HEK293 (cell line): Measurements from ENCODE around the gene OAF.

Experiments used
- CTCF ChIA-PET: fragments of 350-600 bp; formaldehyde crosslinking; extraction: SDS; loops from one replicate; lab custom pipeline; 2021; ENCODE audit warnings: antibody characterized with exemption; lab: Yijun Ruan, JAX
- POLR2A ChIA-PET: fragments of 300-600 bp; formaldehyde crosslinking; extraction: SDS; loops from one replicate; lab custom pipeline; 2020; ENCODE audit warnings: antibody characterized with exemption, inconsistent platforms; lab: Yijun Ruan, JAX
- H3K27ac ChIP-seq: fragments of 200-500 bp; sonication (Bioruptor generic); 2 replicates; pipeline ENCODE4 v1.5.1; 2014; ENCODE audit warnings: low read depth, low read length, control low read depth, inconsistent platforms; ENCODE audit errors: extremely low read depth
- H3K36me3 ChIP-seq, 2 experiments: fragments of 200-500 bp in 1 of 2; sonication (Bioruptor generic) in 1 of 2; 1 replicate in 1 of 2; 2 replicates in 1 of 2; pipeline ENCODE4 v1.5.1; 2014 to 2017; ENCODE audit warnings: inconsistent platforms in 2 of 2, low read length in 2 of 2; ENCODE audit not compliant: control insufficient read depth in 2 of 2, insufficient read depth in 1 of 2
- H3K4me1 ChIP-seq: fragments of 200-500 bp; sonication (Bioruptor generic); 2 replicates; pipeline ENCODE4 v1.5.1; 2014; ENCODE audit warnings: mild to moderate bottlenecking, low read length, inconsistent platforms; ENCODE audit not compliant: control insufficient read depth, insufficient read depth
- H3K4me3 ChIP-seq: 2 replicates; pipeline ENCODE4 v1.5.1; 2011; ENCODE audit warnings: low read depth, mild to moderate bottlenecking, control low read depth, low read length, moderate library complexity
- H3K9me3 ChIP-seq: fragments of 200-500 bp; sonication (Bioruptor generic); 2 replicates; pipeline ENCODE4 v1.5.1; 2014; ENCODE audit warnings: low read depth, low read length, inconsistent platforms; ENCODE audit not compliant: control insufficient read depth, insufficient read depth
- GLIS2 ChIP-seq: fragments of 450-650 bp; formaldehyde crosslinking; IDR thresholded peaks from 2 replicates; pipeline ENCODE4 v1.5.1; 2016; ENCODE audit warnings: missing biosample characterization, missing genetic modification characterization
- HOXC10 ChIP-seq: sonication (generic); formaldehyde crosslinking; IDR thresholded peaks from 2 replicates; pipeline ENCODE4 v1.8.1; 2023; ENCODE audit warnings: mild to moderate bottlenecking, missing genetic modification reagents
- KLF10 ChIP-seq: fragments of 450-650 bp; IDR thresholded peaks from 2 replicates; pipeline ENCODE4 v1.5.1; 2018; ENCODE audit warnings: missing biosample characterization, mild to moderate bottlenecking, missing genetic modification characterization
- MZF1 ChIP-seq: fragments of 450-650 bp; formaldehyde crosslinking; IDR thresholded peaks from 2 replicates; pipeline ENCODE4 v1.5.1; 2017; ENCODE audit warnings: missing biosample characterization, missing genetic modification characterization, borderline replicate concordance
- PRDM1 ChIP-seq: fragments of 450-650 bp; formaldehyde crosslinking; IDR thresholded peaks from 2 replicates; pipeline ENCODE4; 2016; ENCODE audit warnings: missing biosample characterization, missing genetic modification characterization
- ZBTB20 ChIP-seq: fragments of 450-650 bp; formaldehyde crosslinking; IDR thresholded peaks from 2 replicates; pipeline ENCODE4 v1.5.1; 2016; ENCODE audit warnings: missing biosample characterization, missing genetic modification characterization
- ZEB2 ChIP-seq: fragments of 450-650 bp; formaldehyde crosslinking; IDR thresholded peaks from 2 replicates; pipeline ENCODE4 v1.5.1; 2016; ENCODE audit warnings: missing biosample characterization, missing genetic modification characterization
- ZIC2 ChIP-seq: fragments of 450-650 bp; formaldehyde crosslinking; IDR thresholded peaks from 2 replicates; pipeline ENCODE4 v1.5.1; 2016; ENCODE audit warnings: missing biosample characterization, missing genetic modification characterization
- ZNF211 ChIP-seq: fragments of 450-650 bp; formaldehyde crosslinking; IDR thresholded peaks from 2 replicates; pipeline ENCODE4 v1.5.1; 2016; ENCODE audit warnings: low read depth, missing biosample characterization, missing genetic modification characterization
- ZNF335 ChIP-seq: fragments of 450-650 bp; formaldehyde crosslinking; conservative IDR thresholded peaks from 2 replicates; pipeline ENCODE4 v1.5.1; 2016; ENCODE audit warnings: missing biosample characterization, missing genetic modification characterization
- ZNF341 ChIP-seq: fragments of 450-650 bp; formaldehyde crosslinking; IDR thresholded peaks from 2 replicates; pipeline ENCODE4; 2016; ENCODE audit warnings: low read depth, missing biosample characterization, missing genetic modification characterization
- ZNF426 ChIP-seq: fragments of 450-650 bp; formaldehyde crosslinking; IDR thresholded peaks from 2 replicates; pipeline ENCODE4 v1.5.1; 2017; ENCODE audit warnings: missing biosample characterization, missing genetic modification characterization, mild to moderate bottlenecking, inconsistent platforms, moderate library complexity
- ZNF777 ChIP-seq: fragments of 450-650 bp; formaldehyde crosslinking; IDR thresholded peaks from 2 replicates; pipeline ENCODE4 v1.5.1; 2017; ENCODE audit warnings: missing biosample characterization, missing genetic modification characterization, borderline replicate concordance
- TF ChIP-seq, protein P1 (sequence below): fragments of 450-650 bp; formaldehyde crosslinking; IDR thresholded peaks from 2 replicates; pipeline ENCODE4 v1.5.1; 2016; ENCODE audit warnings: missing biosample characterization, missing genetic modification characterization
- TF ChIP-seq, protein P2 (sequence below): fragments of 450-650 bp; formaldehyde crosslinking; IDR thresholded peaks from 2 replicates; pipeline ENCODE4 v1.5.1; 2016; ENCODE audit warnings: missing biosample characterization, missing genetic modification characterization
- TF ChIP-seq, protein P3 (sequence below): fragments of 450-650 bp; formaldehyde crosslinking; IDR thresholded peaks from 2 replicates; pipeline ENCODE4 v1.5.1; 2017; ENCODE audit warnings: missing biosample characterization, missing genetic modification characterization
- TF ChIP-seq, protein P4 (sequence below): fragments of 450-650 bp; formaldehyde crosslinking; IDR thresholded peaks from 2 replicates; pipeline ENCODE4 v1.5.1; 2016; ENCODE audit warnings: missing biosample characterization, missing genetic modification characterization

OAF gene

DNA sequence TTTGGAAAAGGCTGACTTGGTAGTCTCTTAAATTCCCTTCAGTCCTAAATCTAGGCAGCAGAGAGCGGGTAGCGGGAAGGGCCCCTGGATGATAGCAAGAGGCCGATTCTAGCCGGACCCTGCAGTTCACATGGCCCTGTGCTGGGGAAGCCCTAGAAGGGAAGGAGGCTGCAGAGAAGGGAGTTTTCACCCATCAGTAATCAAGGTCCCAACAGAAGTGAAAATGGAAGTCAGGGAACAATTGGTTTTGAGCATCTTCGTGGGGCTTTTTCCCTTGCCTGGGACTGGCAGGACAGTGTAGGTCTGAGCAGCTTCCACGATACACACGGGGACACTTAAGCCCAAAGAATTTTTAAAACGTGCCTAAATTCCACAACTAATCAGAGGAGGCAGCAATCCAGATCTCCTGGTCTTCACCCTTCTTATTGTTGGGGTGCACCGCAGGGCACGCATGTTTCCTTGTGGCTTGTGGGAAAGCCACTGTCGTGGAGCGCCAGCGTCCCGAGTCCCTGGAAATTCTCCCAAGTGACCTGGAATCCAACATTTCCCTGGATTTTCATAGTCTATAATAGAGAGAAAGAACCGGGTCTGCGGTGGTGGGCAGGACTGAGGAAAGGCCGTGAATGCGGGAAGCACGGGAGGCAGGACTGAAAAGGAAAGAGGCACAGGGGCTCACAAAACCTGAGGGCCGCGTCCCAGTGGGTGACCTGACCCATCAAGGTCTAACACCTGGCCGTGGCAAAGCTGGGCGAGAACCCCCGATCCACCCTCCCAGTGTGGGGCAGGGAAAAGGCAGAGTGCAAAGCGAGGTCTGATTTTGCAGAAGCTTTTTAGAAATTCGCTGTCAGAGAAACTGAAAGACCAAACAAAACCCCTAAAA lies 846 bp upstream of the OAF start:
- POLR2A ChIA-PET = no interaction called here
- Histone ChIP-seq H3K9me3 (no peaks in the 10 kb centered on the region), H3K4me1 (peaks cover 7% of the 10 kb centered on the region; the same call in 1 of the 2 replicates), H3K4me3 (no peak overlapping the region), H3K36me3 (peaks cover 0 to 10% of the 10 kb centered on the region in 2 experiments; a peak in 1 of 3 replicates), H3K27ac (no peak overlapping the region)
- TF ChIP-seq KLF10 (tag by site-specific recombination) = no peak
- 0 out of 2 replicates have a peak, but pooled peaks have one; percentile 12 for TF ChIP-seq ZNF341 (tag by site-specific recombination)
- CTCF ChIA-PET = interaction anchor here (1.0 kb wide), 2 partner anchors 21 to 90 kb away, joined by 3 read pairs; no protein-coding TSS in a partner anchor

DNA sequence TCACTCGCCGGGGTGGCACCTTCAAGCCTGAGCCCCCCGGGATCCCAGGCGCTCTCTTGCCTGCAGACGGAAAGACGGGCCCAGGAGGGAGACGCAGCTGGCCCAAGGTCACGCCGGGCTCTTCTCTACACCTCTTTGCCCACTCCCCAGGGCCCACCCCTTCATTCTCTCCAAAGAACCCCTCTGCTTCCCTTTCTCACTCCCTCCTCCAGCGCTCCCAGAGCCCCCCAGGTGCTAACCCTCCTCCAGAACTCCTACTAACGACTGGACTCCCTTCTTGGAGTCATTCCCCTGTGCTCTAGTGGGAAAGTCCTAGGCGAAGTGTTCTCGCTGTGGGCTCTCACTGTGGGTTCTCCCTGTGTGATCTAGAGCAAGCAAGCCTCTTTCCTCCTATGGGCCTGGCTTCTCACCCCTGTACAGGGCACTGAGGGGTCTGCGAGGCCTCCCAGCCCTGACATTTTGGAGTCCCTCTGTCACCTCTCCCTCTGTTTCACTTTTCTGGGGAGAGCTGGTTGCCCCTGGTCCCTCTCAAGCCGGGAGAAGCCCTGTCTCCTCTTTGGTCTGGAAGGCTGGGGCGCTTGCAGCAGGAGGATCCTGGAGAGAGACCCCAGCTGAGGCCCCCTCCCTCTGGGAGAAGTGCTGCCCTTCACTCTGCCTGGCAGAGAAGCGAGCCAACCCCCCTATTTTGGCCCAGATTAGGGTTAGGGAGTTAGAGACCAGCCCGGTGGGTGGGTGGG lies 858 bp downstream of the OAF start:
- POLR2A ChIA-PET = no interaction called here
- Histone ChIP-seq H3K9me3 (no peaks in the 10 kb centered on the region), H3K4me1 (peaks cover 7% of the 10 kb centered on the region; the same call in 1 of the 2 replicates), H3K36me3 (peaks cover 0 to 16% of the 10 kb centered on the region in 2 experiments; a peak in 1 of 3 replicates), H3K4me3 (peak overlapping the region; percentile 52)
- CTCF ChIA-PET = interaction anchor here (0.6 kb wide), 1 partner anchor 880 kb away, joined by 3 read pairs; no protein-coding TSS in a partner anchor
- TF ChIP-seq ZNF211 (tag by site-specific recombination) (no peak), ZBTB20 (tag by site-specific recombination) (peak; percentile 46), MZF1 (tag by site-specific recombination) (no peak), ZNF426 (tag by site-specific recombination) (no peak), HOXC10 (no peak), ZEB2 (tag by site-specific recombination) (no peak), ZNF777 (tag by site-specific recombination) (0 out of 2 replicates have a peak, but pooled peaks have one; percentile 53), PRDM1 (tag by site-specific recombination) (peak; percentile 80), ZIC2 (peak; percentile 15; the same call in 1 of the 2 replicates), GLIS2 (tag by site-specific recombination) (0 out of 2 replicates have a peak, but pooled peaks have one; percentile 39), ZNF335 (tag by site-specific recombination) (peak; percentile 35; the same call in 1 of the 2 replicates)
- TF ChIP-seq, protein P1, sequence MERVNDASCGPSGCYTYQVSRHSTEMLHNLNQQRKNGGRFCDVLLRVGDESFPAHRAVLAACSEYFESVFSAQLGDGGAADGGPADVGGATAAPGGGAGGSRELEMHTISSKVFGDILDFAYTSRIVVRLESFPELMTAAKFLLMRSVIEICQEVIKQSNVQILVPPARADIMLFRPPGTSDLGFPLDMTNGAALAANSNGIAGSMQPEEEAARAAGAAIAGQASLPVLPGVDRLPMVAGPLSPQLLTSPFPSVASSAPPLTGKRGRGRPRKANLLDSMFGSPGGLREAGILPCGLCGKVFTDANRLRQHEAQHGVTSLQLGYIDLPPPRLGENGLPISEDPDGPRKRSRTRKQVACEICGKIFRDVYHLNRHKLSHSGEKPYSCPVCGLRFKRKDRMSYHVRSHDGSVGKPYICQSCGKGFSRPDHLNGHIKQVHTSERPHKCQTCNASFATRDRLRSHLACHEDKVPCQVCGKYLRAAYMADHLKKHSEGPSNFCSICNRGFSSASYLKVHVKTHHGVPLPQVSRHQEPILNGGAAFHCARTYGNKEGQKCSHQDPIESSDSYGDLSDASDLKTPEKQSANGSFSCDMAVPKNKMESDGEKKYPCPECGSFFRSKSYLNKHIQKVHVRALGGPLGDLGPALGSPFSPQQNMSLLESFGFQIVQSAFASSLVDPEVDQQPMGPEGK (tag by site-specific recombination) = peak; percentile 35; the same call in 1 of the 2 replicates
- TF ChIP-seq, protein P2, sequence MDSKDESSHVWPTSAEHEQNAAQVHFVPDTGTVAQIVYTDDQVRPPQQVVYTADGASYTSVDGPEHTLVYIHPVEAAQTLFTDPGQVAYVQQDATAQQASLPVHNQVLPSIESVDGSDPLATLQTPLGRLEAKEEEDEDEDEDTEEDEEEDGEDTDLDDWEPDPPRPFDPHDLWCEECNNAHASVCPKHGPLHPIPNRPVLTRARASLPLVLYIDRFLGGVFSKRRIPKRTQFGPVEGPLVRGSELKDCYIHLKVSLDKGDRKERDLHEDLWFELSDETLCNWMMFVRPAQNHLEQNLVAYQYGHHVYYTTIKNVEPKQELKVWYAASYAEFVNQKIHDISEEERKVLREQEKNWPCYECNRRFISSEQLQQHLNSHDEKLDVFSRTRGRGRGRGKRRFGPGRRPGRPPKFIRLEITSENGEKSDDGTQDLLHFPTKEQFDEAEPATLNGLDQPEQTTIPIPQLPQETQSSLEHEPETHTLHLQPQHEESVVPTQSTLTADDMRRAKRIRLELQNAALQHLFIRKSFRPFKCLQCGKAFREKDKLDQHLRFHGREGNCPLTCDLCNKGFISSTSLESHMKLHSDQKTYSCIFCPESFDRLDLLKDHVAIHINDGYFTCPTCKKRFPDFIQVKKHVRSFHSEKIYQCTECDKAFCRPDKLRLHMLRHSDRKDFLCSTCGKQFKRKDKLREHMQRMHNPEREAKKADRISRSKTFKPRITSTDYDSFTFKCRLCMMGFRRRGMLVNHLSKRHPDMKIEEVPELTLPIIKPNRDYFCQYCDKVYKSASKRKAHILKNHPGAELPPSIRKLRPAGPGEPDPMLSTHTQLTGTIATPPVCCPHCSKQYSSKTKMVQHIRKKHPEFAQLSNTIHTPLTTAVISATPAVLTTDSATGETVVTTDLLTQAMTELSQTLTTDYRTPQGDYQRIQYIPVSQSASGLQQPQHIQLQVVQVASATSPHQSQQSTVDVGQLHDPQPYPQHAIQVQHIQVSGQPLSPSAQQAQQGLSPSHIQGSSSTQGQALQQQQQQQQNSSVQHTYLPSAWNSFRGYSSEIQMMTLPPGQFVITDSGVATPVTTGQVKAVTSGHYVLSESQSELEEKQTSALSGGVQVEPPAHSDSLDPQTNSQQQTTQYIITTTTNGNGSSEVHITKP (tag by site-specific recombination) = peak; percentile 43; the same call in 1 of the 2 replicates
- TF ChIP-seq, protein P3, sequence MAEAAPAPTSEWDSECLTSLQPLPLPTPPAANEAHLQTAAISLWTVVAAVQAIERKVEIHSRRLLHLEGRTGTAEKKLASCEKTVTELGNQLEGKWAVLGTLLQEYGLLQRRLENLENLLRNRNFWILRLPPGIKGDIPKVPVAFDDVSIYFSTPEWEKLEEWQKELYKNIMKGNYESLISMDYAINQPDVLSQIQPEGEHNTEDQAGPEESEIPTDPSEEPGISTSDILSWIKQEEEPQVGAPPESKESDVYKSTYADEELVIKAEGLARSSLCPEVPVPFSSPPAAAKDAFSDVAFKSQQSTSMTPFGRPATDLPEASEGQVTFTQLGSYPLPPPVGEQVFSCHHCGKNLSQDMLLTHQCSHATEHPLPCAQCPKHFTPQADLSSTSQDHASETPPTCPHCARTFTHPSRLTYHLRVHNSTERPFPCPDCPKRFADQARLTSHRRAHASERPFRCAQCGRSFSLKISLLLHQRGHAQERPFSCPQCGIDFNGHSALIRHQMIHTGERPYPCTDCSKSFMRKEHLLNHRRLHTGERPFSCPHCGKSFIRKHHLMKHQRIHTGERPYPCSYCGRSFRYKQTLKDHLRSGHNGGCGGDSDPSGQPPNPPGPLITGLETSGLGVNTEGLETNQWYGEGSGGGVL (tag by site-specific recombination) = peak; percentile 33; the same call in 1 of the 2 replicates
- TF ChIP-seq, protein P4, sequence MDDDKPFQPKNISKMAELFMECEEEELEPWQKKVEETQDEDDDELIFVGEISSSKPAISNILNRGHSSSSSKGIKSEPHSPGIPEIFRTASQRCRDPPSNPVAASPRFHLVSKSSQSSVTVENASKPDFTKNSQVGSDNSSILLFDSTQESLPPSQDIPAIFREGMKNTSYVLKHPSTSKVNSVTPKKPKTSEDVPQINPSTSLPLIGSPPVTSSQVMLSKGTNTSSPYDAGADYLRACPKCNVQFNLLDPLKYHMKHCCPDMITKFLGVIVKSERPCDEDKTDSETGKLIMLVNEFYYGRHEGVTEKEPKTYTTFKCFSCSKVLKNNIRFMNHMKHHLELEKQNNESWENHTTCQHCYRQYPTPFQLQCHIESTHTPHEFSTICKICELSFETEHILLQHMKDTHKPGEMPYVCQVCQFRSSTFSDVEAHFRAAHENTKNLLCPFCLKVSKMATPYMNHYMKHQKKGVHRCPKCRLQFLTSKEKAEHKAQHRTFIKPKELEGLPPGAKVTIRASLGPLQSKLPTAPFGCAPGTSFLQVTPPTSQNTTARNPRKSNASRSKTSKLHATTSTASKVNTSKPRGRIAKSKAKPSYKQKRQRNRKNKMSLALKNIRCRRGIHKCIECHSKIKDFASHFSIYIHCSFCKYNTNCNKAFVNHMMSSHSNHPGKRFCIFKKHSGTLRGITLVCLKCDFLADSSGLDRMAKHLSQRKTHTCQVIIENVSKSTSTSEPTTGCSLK (tag by site-specific recombination) = no peak
- TF ChIP-seq, all 188 proteins: peak for 9
- H3K27ac ChIP-seq = peak overlapping the region; percentile 59; the same call in 1 of the 2 replicates
